Stomach (tissue), 19 donors: ENCODE results near the gene SCN8A. TPM values are rescaled to one million over a fixed set of nuclear protein-coding genes. Genes with fewer than 3 reads are reported as not detected.
A peak's percentile ranks its signal among the peaks of the same experiment; 100 is the strongest.

Experiments
- DNase-seq, 2 donors: peaks; one replicate each; pipeline versions ENCODE4 v3.0.0 to v3.0.0-alpha.2; 2013 to 2019
- H3K27ac ChIP-seq, 5 donors: fragments of 200-600 bp in 4 of 5; sonication (generic) in 4 of 5; one replicate each; pipeline ENCODE4 v1.5.1; 2013 to 2019; ENCODE audit warnings: mild to moderate bottlenecking in 1 of 5, moderate library complexity in 1 of 5
- H3K27me3 ChIP-seq, 3 donors: fragments of 200-600 bp; sonication (generic); one replicate each; pipeline ENCODE4 v1.5.1; 2017 to 2019; ENCODE audit warnings: mixed run types in 1 of 3
- H3K36me3 ChIP-seq, 4 donors: fragments of 200-600 bp; sonication (generic); 1 replicate in 3 of 4; 2 replicates in 1 of 4; pipeline ENCODE4 v1.5.1; 2016 to 2019
- H3K4me1 ChIP-seq, 4 donors: fragments of 200-600 bp; sonication (generic); one replicate each; pipeline ENCODE4 v1.5.1; 2016 to 2019
- H3K4me3 ChIP-seq, 4 donors: fragments of 200-600 bp; sonication (generic) in 3 of 4; one replicate each; pipeline ENCODE4 v1.5.1; 2016 to 2019; ENCODE audit warnings: mild to moderate bottlenecking in 1 of 4
- H3K9me3 ChIP-seq, 4 donors: fragments of 200-600 bp; sonication (generic); one replicate each; pipeline ENCODE4 v1.5.1; 2016 to 2019
- CTCF ChIP-seq, 7 experiments: fragments of 450-650 bp in 4 of 7; fragments of 200-600 bp in 3 of 7; sonication (generic) in 3 of 7; IDR thresholded peaks; one replicate each; pipeline ENCODE4 v1.5.1; 2016 to 2019; ENCODE audit warnings: antibody characterized with exemption in 7 of 7, control low read depth in 2 of 7, mild to moderate bottlenecking in 1 of 7
- EP300 ChIP-seq: sonication (generic); formaldehyde crosslinking; IDR thresholded peaks from one replicate; pipeline ENCODE4 v1.6.1; 2017; ENCODE audit warnings: antibody characterized with exemption
- POLR2A ChIP-seq, 4 donors: fragments of 450-650 bp; IDR thresholded peaks; one replicate each; pipeline ENCODE4 v1.6.1; 2016; ENCODE audit warnings: antibody characterized with exemption in 4 of 4, control low read depth in 2 of 4, mild to moderate bottlenecking in 1 of 4, moderate library complexity in 1 of 4
- POLR2AphosphoS5 ChIP-seq, 3 donors: sonication (generic); formaldehyde crosslinking; IDR thresholded peaks; one replicate each; pipeline ENCODE4 v1.6.1; 2016; ENCODE audit warnings: antibody characterized with exemption in 3 of 3
- WGBS, 5 donors: extraction: QIAGEN DNeasy Blood & Tissue Kit in 3 of 5; methylation state at CpG; one replicate each; pipeline versions ENCODE4 v1.1.5 to v1.1.7; 2013 to 2018; 5-methylcytosine and 5-hydroxymethylcytosine counted together
- intact Hi-C: fragments of 100-400 bp; cut with DNase I; formaldehyde crosslinking; loops from one replicate; pipeline ENCODE4 v1.15.1; 2023; ENCODE audit warnings: low total_unique reads
- long read RNA-seq, 10 donors: transcript quantifications; one replicate each; lab custom pipeline, GENCODE V29; 2026
- polyA plus RNA-seq, 3 donors: library from polyadenylated mRNA; stranded (reverse); fragments of 200-250 nt; gene quantifications; one replicate each; pipeline ENCODE4 v1.2.3, GENCODE V29; 2013
- total RNA-seq, 5 donors: library from RNA; depleted of rRNA; stranded (reverse); fragments of >200 nt; gene quantifications; one replicate each; pipeline versions ENCODE4 v1.1.0 to v1.2.3, GENCODE V29; 2014 to 2016
- donor health status: healthy with polysubstance abuse.
- donor health status: Bipolar disorder and iron deficiency.
- donor health status: healthy.

The SCN8A gene
- 10 to 100 TPM in 2 of 5 donors, 1 to 10 TPM in 3; 1.2 to 19.6 (median 8.7) TPM for total RNA-seq
- under 1 TPM; 0.08 to 0.44 (median 0.31) TPM for polyA plus RNA-seq
- long read RNA-seq, donor 1 = 0 reads
- long read RNA-seq, donor 2 = 0 reads
- long read RNA-seq, donor 3 = 0 reads
- long read RNA-seq, donor 4 = 0 reads
- long read RNA-seq, donor 5, partial matches to known transcripts = 0 of 1 reads
- long read RNA-seq, donor 5, other reads (novel, unspliced or antisense) = 0 of 1 reads
- long read RNA-seq, donor 6 = 0 reads
- long read RNA-seq, donor 7 = 0 reads
- long read RNA-seq, donor 8 = 0 reads
- long read RNA-seq, donor 9 = 0 reads
- long read RNA-seq, donor 10 = 0 reads

GRCh38 chr12:51591016-51591901, at the start of gene SCN8A:
Gene SCN8A, plus strand, starts transcription at chr12:51591233. Its CDS starts 71,585 bp downstream, at chr12:51662818.
- intact Hi-C loops = no loop called here
- Histone ChIP-seq H3K4me1 (peaks cover 11 to 18% (median 13%) of the 10 kb centered on the region in 4 donors), H3K4me3 (peak within 1 kb of the TSS; percentile 58 to 82 (median 68)), H3K27me3 (peaks cover 0 to 75% (median 22%) of the 10 kb centered on the region in 3 donors), H3K36me3 (no peaks in the 10 kb centered on the region), H3K9me3 (no peaks in the 10 kb centered on the region), H3K27ac (peak within 1 kb of the TSS in 1 of 5 donors; percentile 32)
- TF ChIP-seq POLR2AphosphoS5 (IDR thresholded peaks at IDR 0.05) = no peak
- no peak for TF ChIP-seq EP300
- no peak for TF ChIP-seq CTCF (IDR thresholded peaks at IDR 0.05)
- no peak for TF ChIP-seq POLR2A (IDR thresholded peaks at IDR 0.05)
- DNase-seq = peak; percentile 36 to 85
- WGBS, 5 donors = 0 to 4% (median 1%) methylated on average over 20 to 72 of the region's 91 CpGs

GRCh38 chr12:51546097-51546496, 44.9 kb upstream of the SCN8A start:
- H3K4me3 ChIP-seq = no peak overlapping the region
- intact Hi-C loops = no loop called here

GRCh38 chr12:51547606-51548005, 43.4 kb upstream of the SCN8A start:
- Histone ChIP-seq H3K9me3 (no peaks in the 10 kb centered on the region), H3K36me3 (no peaks in the 10 kb centered on the region), H3K4me1 (no peaks in the 10 kb centered on the region), H3K27ac (no peak overlapping the region), H3K27me3 (peaks cover 0 to 9% (median 0%) of the 10 kb centered on the region in 3 donors), H3K4me3 (no peak overlapping the region)
- TF ChIP-seq POLR2A (IDR thresholded peaks at IDR 0.05) (no peak), EP300 (no peak)
- no peak for DNase-seq
- 75 to 88% (median 85%) methylated on average over 6 of the region's 6 CpGs for WGBS, 5 donors
- intact Hi-C loops = no loop called here

More at GRCh38 chr12:51546097-51546496, 44.9 kb upstream of the SCN8A start:
- peaks cover 0 to 9% (median 0%) of the 10 kb centered on the region in 3 donors for H3K27me3 ChIP-seq
- no peak overlapping the region for H3K27ac ChIP-seq
- H3K9me3 ChIP-seq = no peaks in the 10 kb centered on the region
- H3K36me3 ChIP-seq = no peaks in the 10 kb centered on the region
- TF ChIP-seq POLR2AphosphoS5 (IDR thresholded peaks at IDR 0.05) (no peak), EP300 (no peak), POLR2A (IDR thresholded peaks at IDR 0.05) (no peak), CTCF (IDR thresholded peaks at IDR 0.05) (no peak)
- DNase-seq = no peak
- H3K4me1 ChIP-seq = no peaks in the 10 kb centered on the region

- peaks cover 0 to under 1% (median 0%) of the 10 kb centered on the region in 4 donors for H3K9me3 ChIP-seq
- H3K27ac ChIP-seq = no peak overlapping the region
- DNase-seq = no peak
- 38 to 67% (median 50%) methylated on average over 2 of the region's 2 CpGs for WGBS, 5 donors
- intact Hi-C loops = no loop called here
- H3K4me3 ChIP-seq = no peak overlapping the region
- peaks cover 0 to 9% (median 0%) of the 10 kb centered on the region in 3 donors for H3K27me3 ChIP-seq
- no peaks in the 10 kb centered on the region for H3K4me1 ChIP-seq
- TF ChIP-seq CTCF (IDR thresholded peaks at IDR 0.05) (no peak), POLR2A (IDR thresholded peaks at IDR 0.05) (no peak), EP300 (no peak), POLR2AphosphoS5 (IDR thresholded peaks at IDR 0.05) (no peak)
- no peaks in the 10 kb centered on the region for H3K36me3 ChIP-seq
These were observed 42.8 kb upstream of the SCN8A start for GRCh38 chr12:51548241-51548640.
